RWPE1 (cell line): Measurements from ENCODE around the gene COL5A3.

Experiments
- CTCF ChIA-PET: fragments of 350-600 bp; sonication (Branson Sonifier 250); formaldehyde crosslinking; extraction: SDS; loops from one replicate; lab custom pipeline; 2021; lab: Yijun Ruan, JAX
- POLR2A ChIA-PET: fragments of 400-600 bp; formaldehyde crosslinking; extraction: SDS; loops from one replicate; lab custom pipeline; 2020; ENCODE audit warnings: antibody characterized with exemption; ENCODE audit not compliant: low non-redundant PET; lab: Yijun Ruan, JAX
- DNase-seq: peaks from one replicate; pipeline ENCODE4 v3.0.0; 2012; ENCODE audit warnings: low spot score
- H3K27ac ChIP-seq: fragments of 450-650 bp; 2 replicates; pipeline ENCODE4 v1.5.1; 2017
- TF ChIP-seq, protein P1 (sequence below): fragments of 450-650 bp; conservative IDR thresholded peaks from 2 replicates; pipeline ENCODE4 v1.5.1; 2017; ENCODE audit warnings: low read depth, mild to moderate bottlenecking

The COL5A3 gene

DNA sequence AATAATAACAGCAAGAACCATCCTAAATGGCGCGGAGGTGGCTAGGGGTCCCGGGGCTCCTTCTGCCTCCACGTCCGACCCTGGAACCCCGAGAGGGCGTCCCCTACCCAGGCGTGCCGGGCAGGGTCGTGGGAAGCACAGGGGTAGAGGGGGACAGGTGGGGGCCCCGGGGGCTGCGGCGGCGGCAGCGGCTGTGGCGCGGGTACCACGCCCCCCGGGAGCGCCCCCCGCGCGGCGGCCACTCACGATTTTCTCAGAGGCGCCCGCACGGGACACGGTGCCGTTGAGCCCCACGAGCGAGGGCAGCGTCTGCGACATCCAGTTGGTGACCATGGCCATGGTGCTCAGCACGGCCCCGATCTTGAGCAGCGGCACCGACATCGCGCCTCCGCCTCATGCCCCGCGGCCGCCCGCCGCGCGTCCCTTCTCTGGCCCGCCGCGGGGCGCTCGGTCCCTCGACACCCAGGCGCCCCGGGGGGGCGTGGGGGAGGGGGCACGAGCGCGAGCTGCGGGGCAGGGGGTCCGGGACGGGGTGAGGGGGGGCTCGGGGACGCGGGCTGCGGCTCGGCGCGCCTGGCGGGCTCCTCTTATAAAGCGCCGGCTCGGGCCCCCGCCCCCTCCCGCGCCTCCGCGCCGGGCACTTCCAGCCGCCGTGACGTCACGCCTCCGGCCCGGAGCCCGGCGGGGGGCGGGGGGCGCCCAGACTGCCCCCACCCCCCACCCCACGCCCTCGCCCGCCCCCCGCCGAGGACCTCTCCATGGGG, 96.9 kb downstream of the COL5A3 start:
- TF ChIP-seq, protein P1, sequence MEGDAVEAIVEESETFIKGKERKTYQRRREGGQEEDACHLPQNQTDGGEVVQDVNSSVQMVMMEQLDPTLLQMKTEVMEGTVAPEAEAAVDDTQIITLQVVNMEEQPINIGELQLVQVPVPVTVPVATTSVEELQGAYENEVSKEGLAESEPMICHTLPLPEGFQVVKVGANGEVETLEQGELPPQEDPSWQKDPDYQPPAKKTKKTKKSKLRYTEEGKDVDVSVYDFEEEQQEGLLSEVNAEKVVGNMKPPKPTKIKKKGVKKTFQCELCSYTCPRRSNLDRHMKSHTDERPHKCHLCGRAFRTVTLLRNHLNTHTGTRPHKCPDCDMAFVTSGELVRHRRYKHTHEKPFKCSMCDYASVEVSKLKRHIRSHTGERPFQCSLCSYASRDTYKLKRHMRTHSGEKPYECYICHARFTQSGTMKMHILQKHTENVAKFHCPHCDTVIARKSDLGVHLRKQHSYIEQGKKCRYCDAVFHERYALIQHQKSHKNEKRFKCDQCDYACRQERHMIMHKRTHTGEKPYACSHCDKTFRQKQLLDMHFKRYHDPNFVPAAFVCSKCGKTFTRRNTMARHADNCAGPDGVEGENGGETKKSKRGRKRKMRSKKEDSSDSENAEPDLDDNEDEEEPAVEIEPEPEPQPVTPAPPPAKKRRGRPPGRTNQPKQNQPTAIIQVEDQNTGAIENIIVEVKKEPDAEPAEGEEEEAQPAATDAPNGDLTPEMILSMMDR: no peak
- no peak overlapping the region for H3K27ac ChIP-seq
- CTCF ChIA-PET: interaction anchor here (0.6 to 0.7 kb wide), 2 partner anchors 53 to 79 kb away, joined by 3 read pairs; no protein-coding TSS in a partner anchor
- POLR2A ChIA-PET: no interaction called here
- no peak for DNase-seq

DNA sequence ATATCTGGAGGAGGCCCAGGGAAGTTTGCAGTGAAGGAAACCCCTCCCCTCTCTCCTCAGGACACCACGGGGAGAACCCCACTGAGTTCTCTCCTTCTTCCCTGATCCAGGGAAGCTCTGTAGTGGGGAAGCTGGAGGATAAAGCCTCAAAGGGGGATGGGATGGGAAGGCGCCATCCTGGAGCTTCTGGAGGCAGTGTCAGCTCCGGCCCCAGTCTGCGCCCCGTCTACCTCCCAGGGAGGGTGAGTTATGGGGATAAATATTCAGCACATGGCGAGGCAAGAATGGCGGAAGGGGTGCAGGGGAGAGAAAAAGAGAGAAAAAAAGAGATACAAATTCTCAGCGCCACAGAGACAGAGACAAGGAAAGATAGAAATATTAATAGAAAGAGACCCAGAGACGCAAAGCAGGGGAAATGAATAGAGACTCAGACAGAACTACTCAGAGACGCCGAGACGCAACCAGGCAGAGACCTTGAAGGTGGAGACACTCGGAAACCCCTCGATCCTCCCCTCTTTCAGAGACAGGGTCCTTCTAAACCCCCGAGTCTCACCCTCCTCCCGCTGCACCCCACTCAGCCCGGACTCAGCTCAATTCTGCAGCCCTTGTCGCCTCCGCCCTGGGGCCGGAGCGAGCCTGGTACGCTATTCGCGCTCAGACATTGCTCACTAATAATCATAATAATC, 97.6 kb downstream of the COL5A3 start:
- CTCF ChIA-PET: no interaction called here
- no peak overlapping the region for H3K27ac ChIP-seq
- TF ChIP-seq, protein P1: no peak
- DNase-seq: no peak
- POLR2A ChIA-PET: interaction anchor here (0.5 kb wide), 1 partner anchor 8 kb away, joined by 3 read pairs; no protein-coding TSS in a partner anchor

GRCh38 chr19:9911524-9912185, 98.6 kb downstream of the COL5A3 start:
- DNase-seq: no peak
- CTCF ChIA-PET: no interaction called here
- no peak overlapping the region for H3K27ac ChIP-seq
- POLR2A ChIA-PET: no interaction called here
- TF ChIP-seq, protein P1: no peak

DNA sequence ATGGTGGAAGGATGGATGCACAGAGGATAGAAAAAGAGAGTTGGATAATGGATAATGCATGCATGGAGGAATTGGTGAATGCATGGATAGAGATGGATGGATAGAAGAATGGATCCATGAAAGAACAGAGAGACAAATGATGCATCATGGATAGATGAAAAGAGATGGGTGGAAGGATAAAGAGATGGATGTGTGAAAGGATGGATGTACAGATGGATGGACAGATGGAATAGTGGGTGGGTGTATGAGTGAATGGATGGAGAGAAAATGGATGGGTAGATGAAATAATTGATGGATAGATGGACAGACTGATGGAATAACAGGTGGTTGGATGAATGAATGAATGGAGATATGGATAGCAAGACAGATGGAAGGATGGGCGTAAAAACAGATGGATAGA, 99.7 kb downstream of the COL5A3 start:
- TF ChIP-seq, protein P1: no peak
- ChIA-PET CTCF (no interaction called here), POLR2A (no interaction called here)
- no peak for DNase-seq
- no peak overlapping the region for H3K27ac ChIP-seq
